Measurements from ENCODE around the gene TMEM114.

The TMEM114 gene

DNA sequence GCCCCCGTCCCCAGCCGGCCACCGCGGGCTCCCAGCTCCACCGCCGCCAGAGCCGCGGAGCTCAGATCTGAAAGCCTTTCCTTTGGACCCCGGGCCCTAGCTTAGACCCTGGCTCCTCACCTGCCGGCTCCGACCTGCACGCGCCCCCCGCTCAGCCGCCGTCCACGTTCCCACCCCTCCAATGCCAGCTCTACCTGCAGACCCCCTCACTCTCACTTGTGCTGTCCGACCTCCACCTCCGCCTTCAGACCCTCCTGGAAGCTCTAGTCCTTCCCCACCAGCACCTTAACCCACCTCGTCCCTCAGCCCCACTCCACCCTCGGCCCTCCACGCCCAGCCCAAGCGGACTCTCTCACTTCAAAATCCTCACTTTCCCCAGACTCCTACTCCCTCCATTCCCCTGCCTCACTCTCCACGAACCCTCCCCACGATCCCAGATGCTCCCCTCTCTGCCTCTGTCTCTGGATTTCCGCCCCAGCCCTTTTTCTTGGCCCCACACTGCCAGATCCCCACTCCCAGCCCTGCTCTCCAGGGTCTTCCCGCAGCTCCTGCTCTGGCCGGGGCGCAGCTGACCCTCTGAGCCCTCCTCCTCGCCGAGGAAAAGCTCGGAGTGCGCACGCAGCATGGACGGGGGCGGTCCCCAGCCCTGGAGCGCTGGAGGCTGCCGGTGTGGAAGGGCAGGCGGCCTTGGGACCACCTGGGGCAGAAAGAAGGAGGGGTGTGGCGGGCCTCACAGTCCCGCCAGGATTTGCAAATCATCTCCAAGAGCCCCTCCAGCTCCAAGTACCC lies at the start of gene TMEM114:
TMEM114 (minus strand) TSS at position 612 of the 789 bp plus-strand sequence. CDS start 673 bp downstream, outside the sequence.
- Mint-ChIP-seq H3K27me3 (ENCODE audit: low read depth) (peaks cover 49% of the 10 kb centered on the region), H3K9me3 (peaks cover 3% of the 10 kb centered on the region), H3K4me1 (no peaks in the 10 kb centered on the region), H3K36me3 (ENCODE audit: low read depth) (no peaks in the 10 kb centered on the region), H3K4me3 (peak within 1 kb of the TSS; percentile 41 to 70 (median 46)), H3K27ac (no peak within 1 kb of the TSS)
- TF ChIP-seq, protein P1, sequence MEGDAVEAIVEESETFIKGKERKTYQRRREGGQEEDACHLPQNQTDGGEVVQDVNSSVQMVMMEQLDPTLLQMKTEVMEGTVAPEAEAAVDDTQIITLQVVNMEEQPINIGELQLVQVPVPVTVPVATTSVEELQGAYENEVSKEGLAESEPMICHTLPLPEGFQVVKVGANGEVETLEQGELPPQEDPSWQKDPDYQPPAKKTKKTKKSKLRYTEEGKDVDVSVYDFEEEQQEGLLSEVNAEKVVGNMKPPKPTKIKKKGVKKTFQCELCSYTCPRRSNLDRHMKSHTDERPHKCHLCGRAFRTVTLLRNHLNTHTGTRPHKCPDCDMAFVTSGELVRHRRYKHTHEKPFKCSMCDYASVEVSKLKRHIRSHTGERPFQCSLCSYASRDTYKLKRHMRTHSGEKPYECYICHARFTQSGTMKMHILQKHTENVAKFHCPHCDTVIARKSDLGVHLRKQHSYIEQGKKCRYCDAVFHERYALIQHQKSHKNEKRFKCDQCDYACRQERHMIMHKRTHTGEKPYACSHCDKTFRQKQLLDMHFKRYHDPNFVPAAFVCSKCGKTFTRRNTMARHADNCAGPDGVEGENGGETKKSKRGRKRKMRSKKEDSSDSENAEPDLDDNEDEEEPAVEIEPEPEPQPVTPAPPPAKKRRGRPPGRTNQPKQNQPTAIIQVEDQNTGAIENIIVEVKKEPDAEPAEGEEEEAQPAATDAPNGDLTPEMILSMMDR (IDR thresholded peaks at IDR 0.05; ENCODE audit: unreplicated experiment in 3 of 3) = no peak

DNA sequence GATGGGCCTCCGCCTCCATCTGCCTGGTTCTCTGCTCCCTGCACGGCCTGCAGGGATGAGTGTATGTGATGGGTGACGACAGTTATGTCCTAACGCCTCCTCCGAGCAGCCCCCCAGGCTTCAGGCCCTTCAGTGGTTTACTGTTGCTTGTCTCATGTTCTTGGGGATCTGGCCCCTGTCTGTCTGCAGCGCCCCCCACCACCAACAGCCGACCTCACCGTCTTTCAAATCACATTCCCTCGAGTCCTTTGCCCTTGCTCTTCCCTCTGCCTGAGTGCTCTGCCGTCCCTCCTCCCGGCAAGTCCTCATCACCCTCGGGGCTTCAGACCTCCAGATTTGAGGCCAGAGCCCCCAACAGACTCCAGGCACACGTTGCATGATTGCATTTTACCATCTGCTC lies 49.4 kb upstream of the TMEM114 start:
- TF ChIP-seq, protein P1 (IDR thresholded peaks at IDR 0.05; ENCODE audit: unreplicated experiment in 3 of 3) = no peak
- Mint-ChIP-seq H3K4me3 (no peak overlapping the region), H3K36me3 (ENCODE audit: low read depth) (peaks cover 81% of the 10 kb centered on the region), H3K27me3 (ENCODE audit: low read depth) (no peaks in the 10 kb centered on the region), H3K4me1 (no peaks in the 10 kb centered on the region), H3K27ac (no peak overlapping the region), H3K9me3 (no peaks in the 10 kb centered on the region)

DNA sequence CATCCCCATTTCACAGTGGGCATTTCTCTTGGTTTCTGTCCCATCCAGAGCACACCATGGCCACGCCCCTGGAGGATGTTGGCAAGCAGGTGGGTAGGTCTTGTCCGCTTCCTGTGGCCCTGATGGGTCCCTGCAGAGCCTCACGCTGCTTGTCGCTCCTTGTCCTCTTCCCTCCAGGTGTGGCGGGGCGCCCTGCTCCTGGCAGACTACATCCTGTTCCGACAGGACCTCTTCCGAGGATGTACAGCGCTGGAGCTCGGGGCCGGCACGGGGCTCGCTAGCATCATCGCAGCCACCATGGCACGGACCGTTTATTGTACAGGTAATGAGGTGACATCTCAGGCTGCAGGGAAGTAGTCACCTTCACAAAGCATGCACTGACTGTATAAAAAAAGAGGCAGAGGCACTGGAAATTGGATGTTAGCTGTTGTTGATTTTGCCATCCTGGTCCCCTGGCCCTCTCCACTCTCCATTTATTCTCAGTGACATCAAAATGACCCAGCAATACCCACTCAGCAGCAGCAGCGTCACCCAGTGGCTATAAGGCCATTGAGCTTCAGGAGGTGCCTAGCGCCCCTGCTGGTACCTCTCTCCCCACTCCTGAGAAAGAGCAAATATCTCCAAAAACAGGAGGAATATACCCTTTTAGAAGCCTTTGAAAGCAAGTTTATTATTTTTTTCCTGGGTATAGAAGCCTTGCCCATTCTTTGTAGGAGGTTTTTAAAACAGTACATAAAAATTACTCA lies 44.9 kb upstream of the TMEM114 start:
- TF ChIP-seq, protein P1 (IDR thresholded peaks at IDR 0.05; ENCODE audit: unreplicated experiment in 3 of 3) = peak; percentile 53 to 64 (median 60)
- peaks cover 65% of the 10 kb centered on the region for H3K36me3 Mint-ChIP-seq (ENCODE audit: low read depth)
- no peak overlapping the region for H3K4me3 Mint-ChIP-seq
- H3K27ac Mint-ChIP-seq = no peak overlapping the region
- H3K9me3 Mint-ChIP-seq = no peaks in the 10 kb centered on the region
- no peaks in the 10 kb centered on the region for H3K4me1 Mint-ChIP-seq
- H3K27me3 Mint-ChIP-seq (ENCODE audit: low read depth) = no peaks in the 10 kb centered on the region

DNA sequence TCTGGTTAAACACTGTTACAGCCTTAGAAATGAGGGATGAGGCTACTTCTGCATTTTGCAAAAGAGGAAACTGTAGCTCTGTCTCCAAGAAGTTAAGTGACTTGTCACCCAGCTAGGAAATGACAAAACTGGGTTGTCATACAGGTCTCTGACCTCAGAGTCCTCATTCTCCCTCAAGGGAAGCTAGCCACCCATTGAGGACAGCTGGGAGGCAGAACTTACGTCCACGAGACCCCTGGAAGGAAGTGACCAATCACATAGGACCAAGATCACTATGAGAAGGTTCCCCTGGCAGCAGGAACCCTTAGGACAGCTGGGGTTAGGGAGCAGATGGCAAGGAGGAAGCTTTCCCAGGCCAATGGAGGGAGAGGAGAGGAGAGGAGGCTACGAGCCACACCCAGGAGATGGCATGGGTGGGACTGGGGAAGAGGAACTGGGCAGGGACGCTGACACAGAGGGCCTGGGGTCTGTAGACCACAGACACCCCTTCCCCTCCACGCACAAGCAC lies 42.4 kb upstream of the TMEM114 start:
- Mint-ChIP-seq H3K4me3 (no peak overlapping the region), H3K4me1 (no peaks in the 10 kb centered on the region), H3K9me3 (no peaks in the 10 kb centered on the region), H3K27me3 (ENCODE audit: low read depth) (no peaks in the 10 kb centered on the region), H3K27ac (no peak overlapping the region), H3K36me3 (ENCODE audit: low read depth) (peaks cover 65% of the 10 kb centered on the region)
- TF ChIP-seq, protein P1 (IDR thresholded peaks at IDR 0.05; ENCODE audit: unreplicated experiment in 3 of 3) = no peak

DNA sequence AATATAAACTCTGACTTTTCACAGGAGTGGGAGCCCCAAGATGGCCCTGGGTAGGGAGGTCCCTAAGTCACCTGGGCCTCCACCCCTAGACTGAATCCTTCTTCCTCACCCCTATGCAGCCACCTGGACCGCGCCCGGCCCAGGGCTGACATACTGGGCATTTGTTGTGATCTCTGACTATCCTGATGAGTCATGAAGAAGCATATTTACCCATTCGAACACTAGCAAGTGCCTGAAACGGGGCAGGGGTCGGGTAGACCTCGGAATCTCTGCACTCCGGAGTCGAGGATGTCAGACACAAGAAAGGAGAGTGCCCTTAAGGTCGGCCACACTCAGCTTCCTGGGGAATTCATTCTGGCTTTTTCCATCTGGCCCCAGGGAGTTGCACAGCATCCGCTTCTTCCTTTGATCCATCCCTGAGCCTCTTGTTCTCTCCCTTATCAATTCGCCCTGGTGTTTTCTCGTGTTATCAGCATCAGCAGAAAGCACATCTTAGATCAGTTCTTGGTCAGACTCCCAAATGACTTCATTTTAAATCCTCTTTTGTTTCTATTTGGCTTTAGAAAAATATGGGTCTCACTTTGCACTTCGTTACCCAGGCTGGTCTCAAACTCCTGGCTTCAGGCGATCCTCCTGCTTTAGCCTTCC lies 41.6 kb upstream of the TMEM114 start:
- H3K4me3 Mint-ChIP-seq = no peak overlapping the region
- H3K27me3 Mint-ChIP-seq (ENCODE audit: low read depth) = no peaks in the 10 kb centered on the region
- TF ChIP-seq, protein P1 (IDR thresholded peaks at IDR 0.05; ENCODE audit: unreplicated experiment in 3 of 3) = no peak
- H3K27ac Mint-ChIP-seq = no peak overlapping the region
- peaks cover 6% of the 10 kb centered on the region for H3K4me1 Mint-ChIP-seq
- H3K9me3 Mint-ChIP-seq = no peaks in the 10 kb centered on the region
- peaks cover 70% of the 10 kb centered on the region for H3K36me3 Mint-ChIP-seq (ENCODE audit: low read depth)
